NB4 (cell line): ENCODE measurements around the gene CDC42EP2.

ENCODE experiments used
- DNase-seq: peaks from one replicate; pipeline ENCODE4 v3.0.0; 2010; ENCODE audit warnings: low read depth
- H3K4me3 ChIP-seq: one replicate; pipeline ENCODE4 v1.5.1; 2011; ENCODE audit warnings: mild to moderate bottlenecking, low read depth, low read length, moderate library complexity
- MAX ChIP-seq: IDR thresholded peaks from 2 replicates; pipeline ENCODE4 v1.6.1; 2011; ENCODE audit warnings: low read depth, low read length
- MYC ChIP-seq: IDR thresholded peaks from 2 replicates; pipeline ENCODE4 v1.6.1; 2011; ENCODE audit warnings: low read depth, low read length
- POLR2A ChIP-seq: IDR thresholded peaks from 2 replicates; pipeline ENCODE4 v1.6.1; 2011; ENCODE audit warnings: mild to moderate bottlenecking; ENCODE audit not compliant: insufficient read length; ENCODE audit errors: extremely low read depth
- TF ChIP-seq, protein P1 (sequence below): IDR thresholded peaks from one replicate; pipeline ENCODE4 v1.5.1; 2012; ENCODE audit warnings: low read depth, low read length

The CDC42EP2 gene

DNA sequence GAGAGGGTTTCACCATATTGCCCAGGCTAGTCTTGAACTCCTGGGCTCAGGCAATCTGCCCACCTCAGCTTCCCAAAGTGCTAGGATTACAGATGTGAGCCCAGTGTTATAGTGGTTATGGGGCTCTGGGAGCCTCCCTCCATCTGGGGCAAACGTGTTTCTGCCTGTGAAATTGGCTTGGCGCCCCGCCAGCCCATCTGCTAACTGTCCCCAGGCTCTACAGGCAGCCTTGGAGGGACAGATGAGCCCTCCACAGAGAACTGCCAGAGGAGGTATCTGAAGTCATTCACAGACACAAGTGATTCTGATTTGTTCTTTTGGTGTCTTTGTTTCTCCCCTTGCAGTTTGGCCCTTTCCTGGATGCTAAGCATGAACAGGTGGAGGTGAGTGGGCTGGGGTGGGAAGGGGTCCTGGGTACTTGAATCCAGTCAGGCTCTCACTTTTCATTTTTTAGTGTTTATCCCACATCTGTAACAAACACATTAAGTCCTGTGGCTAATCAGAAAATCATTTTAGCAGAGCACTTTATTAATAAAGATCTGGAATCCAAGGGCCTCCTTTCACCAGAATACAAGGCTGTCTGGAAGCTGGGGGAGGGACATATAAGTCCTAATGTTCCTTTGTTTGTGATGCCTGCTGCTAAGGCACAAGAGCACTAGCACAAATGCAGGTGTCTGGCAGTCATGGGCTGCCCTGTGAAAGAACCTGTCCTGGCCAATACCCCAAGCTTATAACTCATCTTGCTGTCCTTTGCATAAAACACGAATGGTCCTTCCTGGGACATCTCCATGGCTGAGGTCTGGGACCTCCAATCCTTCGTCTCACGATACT, 25.7 kb upstream of the CDC42EP2 start:
- DNase-seq, result no peak
- TF ChIP-seq, protein P1, sequence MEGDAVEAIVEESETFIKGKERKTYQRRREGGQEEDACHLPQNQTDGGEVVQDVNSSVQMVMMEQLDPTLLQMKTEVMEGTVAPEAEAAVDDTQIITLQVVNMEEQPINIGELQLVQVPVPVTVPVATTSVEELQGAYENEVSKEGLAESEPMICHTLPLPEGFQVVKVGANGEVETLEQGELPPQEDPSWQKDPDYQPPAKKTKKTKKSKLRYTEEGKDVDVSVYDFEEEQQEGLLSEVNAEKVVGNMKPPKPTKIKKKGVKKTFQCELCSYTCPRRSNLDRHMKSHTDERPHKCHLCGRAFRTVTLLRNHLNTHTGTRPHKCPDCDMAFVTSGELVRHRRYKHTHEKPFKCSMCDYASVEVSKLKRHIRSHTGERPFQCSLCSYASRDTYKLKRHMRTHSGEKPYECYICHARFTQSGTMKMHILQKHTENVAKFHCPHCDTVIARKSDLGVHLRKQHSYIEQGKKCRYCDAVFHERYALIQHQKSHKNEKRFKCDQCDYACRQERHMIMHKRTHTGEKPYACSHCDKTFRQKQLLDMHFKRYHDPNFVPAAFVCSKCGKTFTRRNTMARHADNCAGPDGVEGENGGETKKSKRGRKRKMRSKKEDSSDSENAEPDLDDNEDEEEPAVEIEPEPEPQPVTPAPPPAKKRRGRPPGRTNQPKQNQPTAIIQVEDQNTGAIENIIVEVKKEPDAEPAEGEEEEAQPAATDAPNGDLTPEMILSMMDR, result no peak
- no peak for TF ChIP-seq MYC
- TF ChIP-seq POLR2A, result no peak
- H3K4me3 ChIP-seq, result no peak overlapping the region

GRCh38 chr11:65290448-65291165, 24.1 kb upstream of the CDC42EP2 start:
- peak; percentile 93 for DNase-seq
- TF ChIP-seq POLR2A, result no peak
- peak; percentile 56 for TF ChIP-seq MAX
- peak; percentile 62; the same call in 1 of the 2 replicates for TF ChIP-seq MYC
- no peak overlapping the region for H3K4me3 ChIP-seq

DNA sequence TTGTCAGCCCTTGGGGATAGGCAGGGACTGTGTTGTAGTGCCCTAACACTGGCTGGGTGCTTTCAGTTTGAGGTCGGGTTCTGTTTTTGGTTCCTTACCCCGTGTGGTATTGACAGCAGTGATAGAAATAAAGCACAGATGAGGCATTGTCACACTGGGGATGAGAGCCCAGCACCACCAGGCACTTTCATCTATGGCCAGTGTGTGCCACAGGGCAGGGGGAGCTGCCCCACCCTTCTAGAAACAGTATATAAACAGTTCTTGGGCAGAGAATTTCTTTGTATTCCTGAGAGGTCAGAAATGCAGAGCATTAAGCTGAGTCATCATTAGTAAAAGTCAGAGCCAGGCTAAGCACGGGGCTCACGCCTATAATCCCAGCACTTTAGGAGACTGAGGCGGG, 23.1 kb upstream of the CDC42EP2 start:
- no peak overlapping the region for H3K4me3 ChIP-seq
- TF ChIP-seq MYC (no peak), POLR2A (no peak), MAX (no peak)
- TF ChIP-seq, protein P1, result no peak

GRCh38 chr11:65292890-65293289, 21.8 kb upstream of the CDC42EP2 start:
- no peak overlapping the region for H3K4me3 ChIP-seq
- DNase-seq, result no peak
- no peak for TF ChIP-seq MAX
- TF ChIP-seq MYC, result no peak
- no peak for TF ChIP-seq POLR2A
- TF ChIP-seq, protein P1, result no peak

More for the DNA sequence above, 23.1 kb upstream of the CDC42EP2 start:
- DNase-seq, result no peak

- H3K4me3 ChIP-seq, result no peak overlapping the region
- DNase-seq, result no peak
- TF ChIP-seq MAX (no peak), MYC (no peak), POLR2A (no peak)
- TF ChIP-seq, protein P1, result no peak
Measured at GRCh38 chr11:65293909-65294381, 20.7 kb upstream of the CDC42EP2 start.

DNA sequence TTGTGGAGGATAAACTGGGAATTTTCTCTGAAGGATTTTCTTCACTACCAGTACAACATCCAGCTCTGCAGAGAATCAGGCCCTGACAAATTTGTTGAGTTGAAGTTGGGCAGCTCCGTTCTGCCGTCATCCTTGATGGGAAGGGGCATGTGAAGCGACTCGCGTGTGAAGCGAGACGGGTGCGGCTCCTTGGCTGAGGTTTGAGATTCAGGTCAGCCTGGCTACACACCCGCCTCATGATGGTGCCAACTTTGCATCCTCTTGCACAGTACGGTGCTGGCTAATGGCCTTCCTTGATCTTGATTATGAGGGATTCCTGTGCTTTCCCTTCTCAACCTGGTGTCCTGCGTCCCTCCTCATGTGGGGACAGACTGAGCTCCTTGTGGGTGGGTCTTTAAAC, 19.7 kb upstream of the CDC42EP2 start:
- TF ChIP-seq, protein P1, result no peak
- TF ChIP-seq MYC, result no peak
- TF ChIP-seq MAX, result no peak
- no peak for TF ChIP-seq POLR2A
- no peak overlapping the region for H3K4me3 ChIP-seq
- no peak for DNase-seq
